RWPE1 (cell line): Measurements from ENCODE around the gene MCOLN1.

ENCODE experiments used
- CTCF ChIA-PET: fragments of 350-600 bp; sonication (Branson Sonifier 250); formaldehyde crosslinking; extraction: SDS; loops from one replicate; lab custom pipeline; 2021; lab: Yijun Ruan, JAX
- POLR2A ChIA-PET: fragments of 400-600 bp; formaldehyde crosslinking; extraction: SDS; loops from one replicate; lab custom pipeline; 2020; ENCODE audit warnings: antibody characterized with exemption; ENCODE audit not compliant: low non-redundant PET; lab: Yijun Ruan, JAX
- DNase-seq: peaks from one replicate; pipeline ENCODE4 v3.0.0; 2012; ENCODE audit warnings: low spot score
- H3K27ac ChIP-seq: fragments of 450-650 bp; 2 replicates; pipeline ENCODE4 v1.5.1; 2017
- TF ChIP-seq, protein P1 (sequence below): fragments of 450-650 bp; conservative IDR thresholded peaks from 2 replicates; pipeline ENCODE4 v1.5.1; 2017; ENCODE audit warnings: low read depth, mild to moderate bottlenecking

The MCOLN1 gene

DNA sequence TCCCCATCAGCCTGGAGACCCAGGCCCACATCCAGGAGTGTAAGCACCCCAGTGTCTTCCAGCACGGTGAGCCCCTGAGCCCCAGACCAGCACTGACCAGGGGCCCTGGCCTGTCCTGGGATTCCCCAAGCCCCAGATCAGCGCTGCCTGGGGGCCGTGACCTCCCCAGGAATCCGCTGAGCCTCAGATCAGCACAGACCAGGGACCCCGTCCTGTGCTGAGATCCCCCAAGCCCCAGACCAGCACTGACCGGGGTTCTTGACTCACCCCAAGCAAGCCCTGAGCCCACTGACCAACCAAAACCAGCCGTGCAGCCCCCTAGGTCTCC, 5.7 kb downstream of the MCOLN1 start:
- DNase-seq: no peak
- no peak overlapping the region for H3K27ac ChIP-seq
- CTCF ChIA-PET: no interaction called here
- TF ChIP-seq, protein P1, sequence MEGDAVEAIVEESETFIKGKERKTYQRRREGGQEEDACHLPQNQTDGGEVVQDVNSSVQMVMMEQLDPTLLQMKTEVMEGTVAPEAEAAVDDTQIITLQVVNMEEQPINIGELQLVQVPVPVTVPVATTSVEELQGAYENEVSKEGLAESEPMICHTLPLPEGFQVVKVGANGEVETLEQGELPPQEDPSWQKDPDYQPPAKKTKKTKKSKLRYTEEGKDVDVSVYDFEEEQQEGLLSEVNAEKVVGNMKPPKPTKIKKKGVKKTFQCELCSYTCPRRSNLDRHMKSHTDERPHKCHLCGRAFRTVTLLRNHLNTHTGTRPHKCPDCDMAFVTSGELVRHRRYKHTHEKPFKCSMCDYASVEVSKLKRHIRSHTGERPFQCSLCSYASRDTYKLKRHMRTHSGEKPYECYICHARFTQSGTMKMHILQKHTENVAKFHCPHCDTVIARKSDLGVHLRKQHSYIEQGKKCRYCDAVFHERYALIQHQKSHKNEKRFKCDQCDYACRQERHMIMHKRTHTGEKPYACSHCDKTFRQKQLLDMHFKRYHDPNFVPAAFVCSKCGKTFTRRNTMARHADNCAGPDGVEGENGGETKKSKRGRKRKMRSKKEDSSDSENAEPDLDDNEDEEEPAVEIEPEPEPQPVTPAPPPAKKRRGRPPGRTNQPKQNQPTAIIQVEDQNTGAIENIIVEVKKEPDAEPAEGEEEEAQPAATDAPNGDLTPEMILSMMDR: no peak
- POLR2A ChIA-PET: no interaction called here

DNA sequence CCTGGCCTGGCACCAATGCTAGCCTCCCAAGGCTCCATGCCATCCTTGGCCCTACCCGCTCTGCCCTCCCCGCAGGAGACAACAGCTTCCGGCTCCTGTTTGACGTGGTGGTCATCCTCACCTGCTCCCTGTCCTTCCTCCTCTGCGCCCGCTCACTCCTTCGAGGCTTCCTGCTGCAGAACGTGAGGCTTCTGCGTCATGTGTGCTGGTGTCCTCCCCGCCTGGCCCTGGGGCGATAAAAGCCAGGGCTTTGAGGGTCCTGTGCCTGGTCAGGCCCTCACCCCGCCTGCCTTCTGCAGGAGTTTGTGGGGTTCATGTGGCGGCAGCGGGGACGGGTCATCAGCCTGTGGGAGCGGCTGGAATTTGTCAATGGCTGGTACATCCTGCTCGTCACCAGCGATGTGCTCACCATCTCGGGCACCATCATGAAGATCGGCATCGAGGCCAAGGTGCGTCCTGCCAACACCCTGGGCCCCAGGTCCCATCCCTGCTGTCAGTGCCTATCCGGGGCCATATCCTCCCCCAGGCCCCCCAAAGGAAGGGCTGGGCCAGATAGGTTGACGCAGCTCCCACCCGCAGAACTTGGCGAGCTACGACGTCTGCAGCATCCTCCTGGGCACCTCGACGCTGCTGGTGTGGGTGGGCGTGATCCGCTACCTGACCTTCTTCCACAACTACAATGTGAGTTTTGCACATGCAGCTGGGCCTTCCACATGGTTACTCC, 6.3 kb downstream of the MCOLN1 start:
- no peak for DNase-seq
- POLR2A ChIA-PET: no interaction called here
- H3K27ac ChIP-seq: no peak overlapping the region
- TF ChIP-seq, protein P1: no peak
- CTCF ChIA-PET: interaction anchor here (0.5 kb wide), 1 partner anchor 586 kb away, joined by 4 read pairs; no protein-coding TSS in a partner anchor

DNA sequence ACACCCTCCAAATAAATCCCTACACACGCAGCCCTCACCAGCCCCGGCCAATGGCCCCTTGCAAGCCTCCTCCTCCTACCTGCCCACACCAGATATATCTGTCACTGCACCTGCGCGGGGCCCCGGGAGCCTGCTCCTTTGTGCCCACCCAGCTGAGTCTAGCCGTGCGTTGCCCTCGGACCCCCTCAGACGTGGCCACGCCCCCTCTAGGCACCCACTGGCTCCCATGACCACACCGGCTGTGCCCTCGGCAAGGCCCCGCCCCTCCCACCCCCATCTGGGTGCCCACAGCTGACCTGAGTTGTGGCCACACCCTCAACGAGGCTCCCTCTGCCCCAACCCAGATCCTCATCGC, 6.8 kb downstream of the MCOLN1 start:
- TF ChIP-seq, protein P1: no peak
- POLR2A ChIA-PET: no interaction called here
- CTCF ChIA-PET: interaction anchor here (0.5 kb wide), 1 partner anchor 586 kb away, joined by 4 read pairs; no protein-coding TSS in a partner anchor
- no peak overlapping the region for H3K27ac ChIP-seq
- DNase-seq: no peak

DNA sequence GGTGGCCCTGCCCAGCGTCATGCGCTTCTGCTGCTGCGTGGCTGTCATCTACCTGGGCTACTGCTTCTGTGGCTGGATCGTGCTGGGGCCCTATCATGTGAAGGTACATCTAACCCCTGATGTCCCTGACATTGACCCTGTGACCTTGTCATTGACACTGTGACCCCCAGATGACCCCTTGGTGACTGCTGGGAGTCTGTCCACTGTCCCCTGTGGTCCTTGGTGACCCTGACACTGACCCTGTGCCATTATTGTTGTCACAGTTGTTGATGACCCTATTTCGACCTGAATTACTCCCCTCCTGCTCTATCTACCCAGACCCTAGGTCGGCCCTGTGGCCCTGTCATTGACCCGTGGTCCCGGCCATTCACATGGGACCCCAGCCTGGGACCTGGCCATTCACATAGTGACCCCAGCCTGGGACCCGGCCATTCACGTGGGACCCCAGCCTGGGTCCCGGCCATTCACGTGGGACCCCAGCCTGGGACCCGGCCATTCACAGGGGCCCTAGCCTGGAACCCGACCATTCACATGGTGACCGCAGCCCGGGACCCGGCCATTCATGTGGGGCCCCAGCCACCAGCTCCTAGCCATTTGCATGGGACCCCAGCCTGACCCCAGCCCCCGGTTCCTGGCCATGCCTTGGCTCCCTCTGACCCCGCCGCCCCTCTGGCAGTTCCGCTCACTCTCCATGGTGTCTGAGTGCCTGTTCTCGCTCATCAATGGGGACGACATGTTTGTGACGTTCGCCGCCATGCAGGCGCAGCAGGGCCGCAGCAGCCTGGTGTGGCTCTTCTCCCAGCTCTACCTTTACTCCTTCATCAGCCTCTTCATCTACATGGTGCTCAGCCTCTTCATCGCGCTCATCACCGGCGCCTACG, 7.4 kb downstream of the MCOLN1 start:
- POLR2A ChIA-PET: no interaction called here
- TF ChIP-seq, protein P1: no peak
- no peak for DNase-seq
- CTCF ChIA-PET: no interaction called here
- no peak overlapping the region for H3K27ac ChIP-seq

DNA sequence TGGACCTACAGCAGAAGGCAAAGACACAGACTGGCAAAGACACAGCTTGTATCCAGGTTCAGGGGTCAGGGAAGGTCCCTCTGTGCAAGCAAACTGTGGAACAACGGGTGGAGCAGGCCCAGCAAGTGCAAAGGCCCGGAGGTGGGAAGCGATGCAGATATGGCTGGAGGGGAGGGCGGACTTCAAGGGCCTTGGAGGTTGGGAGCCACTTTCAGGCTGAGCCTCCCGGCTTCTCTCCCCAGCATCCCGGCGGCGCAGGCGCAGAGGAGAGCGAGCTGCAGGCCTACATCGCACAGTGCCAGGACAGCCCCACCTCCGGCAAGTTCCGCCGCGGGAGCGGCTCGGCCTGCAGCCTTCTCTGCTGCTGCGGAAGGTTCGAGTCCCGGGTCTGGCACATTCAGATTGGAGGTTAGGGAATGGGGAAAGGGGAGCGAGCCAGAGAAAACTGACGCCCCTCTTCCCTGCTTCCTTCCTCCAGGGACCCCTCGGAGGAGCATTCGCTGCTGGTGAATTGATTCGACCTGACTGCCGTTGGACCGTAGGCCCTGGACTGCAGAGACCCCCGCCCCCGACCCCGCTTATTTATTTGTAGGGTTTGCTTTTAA, 11.0 kb downstream of the MCOLN1 start:
- POLR2A ChIA-PET: no interaction called here
- CTCF ChIA-PET: interaction anchor here (0.7 kb wide), 1 partner anchor 179 kb away, joined by 4 read pairs; no protein-coding TSS in a partner anchor
- no peak for DNase-seq
- TF ChIP-seq, protein P1: no peak
- peak overlapping the region; percentile 84 for H3K27ac ChIP-seq

DNA sequence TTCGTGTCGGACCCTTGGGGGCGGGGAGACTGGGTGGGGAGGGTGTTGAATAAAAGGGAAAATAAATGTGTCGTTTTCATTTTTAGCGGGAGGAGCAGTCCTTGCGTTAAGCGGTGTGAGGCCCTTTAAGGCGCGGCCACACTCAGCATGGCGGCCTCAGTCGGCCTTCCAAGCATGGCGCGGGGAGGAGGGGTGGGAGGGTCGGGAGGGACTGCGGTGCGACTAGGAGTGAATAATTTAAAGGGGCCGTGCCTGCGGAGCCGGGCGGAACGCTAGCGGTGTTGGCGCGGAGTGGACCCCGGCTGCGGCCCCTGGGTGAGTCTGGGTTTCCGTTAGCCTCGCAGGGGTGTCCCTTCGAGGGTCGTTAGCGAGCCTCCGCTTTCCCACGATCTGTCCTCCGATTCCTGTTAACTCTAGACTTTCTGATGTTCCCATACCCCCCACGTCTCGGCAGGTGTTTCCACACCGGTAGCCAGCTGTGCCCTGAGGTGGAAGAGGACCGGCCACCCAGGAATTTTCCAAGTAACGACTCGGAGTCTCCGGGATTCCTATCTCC, 11.6 kb downstream of the MCOLN1 start:
- peak; percentile 76 for DNase-seq
- ChIA-PET POLR2A (interaction anchor here (1.0 kb wide), 1 partner anchor 12 kb away, joined by 11 read pairs; no protein-coding TSS in a partner anchor), CTCF (interaction anchor here (1.2 kb wide), 1 partner anchor 13 kb away, joined by 3 read pairs; no protein-coding TSS in a partner anchor)
- peak overlapping the region; percentile 84 for H3K27ac ChIP-seq
- TF ChIP-seq, protein P1: no peak
